Measurements from ENCODE around the gene CRPPA. TPM values are rescaled to one million over a fixed set of nuclear protein-coding genes. Genes with fewer than 3 reads are reported as not detected.

Gene CRPPA
- total RNA-seq, 2 experiments from 2014 or later = 1.0 to 1.1 TPM

DNA sequence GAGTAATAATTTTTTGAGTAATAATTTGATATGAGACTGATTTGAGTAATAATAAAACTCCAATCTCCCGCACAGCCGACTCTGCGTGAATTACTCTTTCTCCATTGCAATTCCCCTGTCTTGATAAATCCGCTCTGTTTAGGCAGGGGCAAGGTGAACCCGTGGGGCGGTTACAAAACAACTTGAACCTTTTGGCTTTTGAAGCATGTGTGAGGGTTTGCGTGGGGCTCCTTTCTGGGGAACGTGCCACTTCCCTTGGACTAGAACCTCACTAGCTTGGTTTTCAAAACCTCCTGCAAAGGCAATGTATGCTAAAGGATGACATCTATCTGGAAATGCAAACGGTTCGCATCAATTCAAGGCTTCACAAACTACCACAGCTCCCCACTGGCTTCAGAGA, 1.5 kb downstream of the CRPPA start:
- Mint-ChIP-seq H3K36me3 (ENCODE audit: low read depth) (no peaks in the 10 kb centered on the region), H3K4me3 (peak overlapping the region; percentile 90), H3K27ac (peak overlapping the region; percentile 87), H3K27me3 (no peaks in the 10 kb centered on the region), H3K9me3 (no peaks in the 10 kb centered on the region), H3K4me1 (ENCODE audit: low read depth) (peaks cover 23% of the 10 kb centered on the region)
- ChIA-PET CTCF (no interaction called here), POLR2A (interaction anchor here (1.1 to 3.1 kb wide), 5 partner anchors 13 to 226 kb away, joined by 3 to 42 read pairs (median 16); partner anchors contain the start of genes ANKMY2 and BZW2)
- peak in 1 of 14 experiments; percentile 10 for DNase-seq
- TF ChIP-seq, protein P1, sequence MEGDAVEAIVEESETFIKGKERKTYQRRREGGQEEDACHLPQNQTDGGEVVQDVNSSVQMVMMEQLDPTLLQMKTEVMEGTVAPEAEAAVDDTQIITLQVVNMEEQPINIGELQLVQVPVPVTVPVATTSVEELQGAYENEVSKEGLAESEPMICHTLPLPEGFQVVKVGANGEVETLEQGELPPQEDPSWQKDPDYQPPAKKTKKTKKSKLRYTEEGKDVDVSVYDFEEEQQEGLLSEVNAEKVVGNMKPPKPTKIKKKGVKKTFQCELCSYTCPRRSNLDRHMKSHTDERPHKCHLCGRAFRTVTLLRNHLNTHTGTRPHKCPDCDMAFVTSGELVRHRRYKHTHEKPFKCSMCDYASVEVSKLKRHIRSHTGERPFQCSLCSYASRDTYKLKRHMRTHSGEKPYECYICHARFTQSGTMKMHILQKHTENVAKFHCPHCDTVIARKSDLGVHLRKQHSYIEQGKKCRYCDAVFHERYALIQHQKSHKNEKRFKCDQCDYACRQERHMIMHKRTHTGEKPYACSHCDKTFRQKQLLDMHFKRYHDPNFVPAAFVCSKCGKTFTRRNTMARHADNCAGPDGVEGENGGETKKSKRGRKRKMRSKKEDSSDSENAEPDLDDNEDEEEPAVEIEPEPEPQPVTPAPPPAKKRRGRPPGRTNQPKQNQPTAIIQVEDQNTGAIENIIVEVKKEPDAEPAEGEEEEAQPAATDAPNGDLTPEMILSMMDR (IDR thresholded peaks at IDR 0.05) = no peak
- Histone ChIP-seq H3K9me3 (ENCODE audit: control insufficient read depth in 1 of 2, insufficient read depth in 1 of 2, low read length in 2 of 2) (no peaks in the 10 kb centered on the region), H3K27ac (ENCODE audit: low read depth in 1 of 2, low read length in 2 of 2) (peak overlapping the region; percentile 77 to 80), H3K4me3 (ENCODE audit: low read length) (peak overlapping the region; percentile 67), H3K27me3 (ENCODE audit: control insufficient read depth in 1 of 2, insufficient read depth in 2 of 2, low read length in 2 of 2) (no peaks in the 10 kb centered on the region), H3K4me1 (ENCODE audit: insufficient read depth, low read length) (peaks cover 14% of the 10 kb centered on the region), H3K36me3 (ENCODE audit: insufficient read depth, low read length) (no peaks in the 10 kb centered on the region)
- ATAC-seq (ENCODE audit: poor library complexity) = no peak
- intact Hi-C loops (cut with DNase I, micrococcal nuclease) = loop anchor here (5.0 kb wide), 3 partner anchors 142 to 1517 kb away; partner anchors contain the start of genes ANKMY2 (in 2 of the 2) and BZW2 (in 2 of the 2)

DNA sequence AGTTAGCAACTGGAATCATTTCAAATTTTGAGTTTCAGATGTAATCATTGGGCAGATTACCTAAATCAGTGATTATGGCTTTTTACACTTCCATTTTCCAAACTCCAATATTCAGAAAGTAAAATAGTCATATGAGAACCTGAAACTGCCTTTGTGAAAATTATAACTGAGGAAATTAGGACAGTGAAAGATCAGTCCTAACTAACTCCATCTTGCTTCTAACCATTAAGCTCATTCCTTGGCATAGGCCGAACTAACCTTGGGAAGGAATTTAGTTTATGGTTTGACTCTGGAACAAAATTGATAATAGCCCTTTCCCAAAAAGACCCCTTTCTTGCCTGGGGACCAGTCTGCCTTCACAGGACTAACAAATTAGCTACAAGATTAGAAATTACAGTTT, 2.2 kb downstream of the CRPPA start:
- Histone ChIP-seq H3K9me3 (ENCODE audit: control insufficient read depth in 1 of 2, insufficient read depth in 1 of 2, low read length in 2 of 2) (no peaks in the 10 kb centered on the region), H3K36me3 (ENCODE audit: insufficient read depth, low read length) (no peaks in the 10 kb centered on the region), H3K27me3 (ENCODE audit: control insufficient read depth in 1 of 2, insufficient read depth in 2 of 2, low read length in 2 of 2) (no peaks in the 10 kb centered on the region), H3K4me1 (ENCODE audit: insufficient read depth, low read length) (peaks cover 14% of the 10 kb centered on the region), H3K4me3 (ENCODE audit: low read length) (no peak overlapping the region), H3K27ac (ENCODE audit: low read depth in 1 of 2, low read length in 2 of 2) (no peak overlapping the region)
- H3K4me3 Mint-ChIP-seq = peak overlapping the region; percentile 42
- TF ChIP-seq, protein P1 (IDR thresholded peaks at IDR 0.05) = no peak
- ATAC-seq (ENCODE audit: poor library complexity) = no peak
- peak overlapping the region; percentile 87 for H3K27ac Mint-ChIP-seq
- ChIA-PET POLR2A (interaction anchor here (1.7 kb wide), 1 partner anchor 36 kb away, joined by 6 read pairs; no protein-coding TSS in a partner anchor), CTCF (no interaction called here)
- H3K4me1 Mint-ChIP-seq (ENCODE audit: low read depth) = peaks cover 23% of the 10 kb centered on the region
- H3K36me3 Mint-ChIP-seq (ENCODE audit: low read depth) = no peaks in the 10 kb centered on the region
- no peaks in the 10 kb centered on the region for H3K9me3 Mint-ChIP-seq
- DNase-seq = no peak
- intact Hi-C loops (cut with DNase I, micrococcal nuclease) = loop anchor here in 1 of 2 experiments (5.0 kb wide), 1 partner anchor 1518 kb away; no protein-coding TSS in a partner anchor
- H3K27me3 Mint-ChIP-seq = no peaks in the 10 kb centered on the region

DNA sequence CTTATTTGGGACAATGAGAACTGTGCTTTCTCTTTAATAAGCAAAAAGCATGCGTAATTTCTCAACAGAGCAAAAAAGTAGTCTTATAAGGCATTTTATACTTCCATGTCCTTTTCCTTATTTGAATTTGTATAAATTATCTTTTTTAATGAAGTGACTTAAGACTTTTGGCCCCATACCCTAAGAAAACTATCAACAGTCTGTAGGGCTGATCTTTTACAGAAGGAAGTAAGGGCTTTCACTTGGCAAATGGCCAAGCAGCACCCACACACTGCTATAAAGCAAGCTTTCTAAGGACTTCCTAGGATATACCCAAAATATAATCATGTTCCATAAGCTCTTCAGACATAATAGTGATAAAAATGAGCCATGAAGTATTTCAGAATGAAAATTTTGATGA, 3.4 kb downstream of the CRPPA start:
- Mint-ChIP-seq H3K4me1 (ENCODE audit: low read depth) (peaks cover 23% of the 10 kb centered on the region), H3K36me3 (ENCODE audit: low read depth) (no peaks in the 10 kb centered on the region), H3K27me3 (no peaks in the 10 kb centered on the region), H3K9me3 (no peaks in the 10 kb centered on the region), H3K4me3 (no peak overlapping the region), H3K27ac (no peak overlapping the region)
- Histone ChIP-seq H3K4me1 (ENCODE audit: insufficient read depth, low read length) (peaks cover 14% of the 10 kb centered on the region), H3K4me3 (ENCODE audit: low read length) (no peak overlapping the region), H3K9me3 (ENCODE audit: control insufficient read depth in 1 of 2, insufficient read depth in 1 of 2, low read length in 2 of 2) (no peaks in the 10 kb centered on the region), H3K27ac (ENCODE audit: low read depth in 1 of 2, low read length in 2 of 2) (no peak overlapping the region), H3K36me3 (ENCODE audit: insufficient read depth, low read length) (no peaks in the 10 kb centered on the region), H3K27me3 (ENCODE audit: control insufficient read depth in 1 of 2, insufficient read depth in 2 of 2, low read length in 2 of 2) (no peaks in the 10 kb centered on the region)
- ChIA-PET CTCF (no interaction called here), POLR2A (no interaction called here)
- ATAC-seq (ENCODE audit: poor library complexity) = no peak
- TF ChIP-seq, protein P1 (IDR thresholded peaks at IDR 0.05) = no peak
- DNase-seq = peak in 1 of 14 experiments; percentile 12
- intact Hi-C loops (cut with DNase I, micrococcal nuclease) = loop anchor here in 1 of 2 experiments (5.0 kb wide), 1 partner anchor 1519 kb away; no protein-coding TSS in a partner anchor

All from CD4-positive, alpha-beta T cell (primary cell).